Putamen (tissue), 1 donor: ENCODE measurements around the gene RAD51B.

Experiments
- DNase-seq: peaks from one replicate; pipeline ENCODE4 v3.0.0-alpha.2; 2016; ENCODE audit warnings: low spot score

RAD51B gene

DNA sequence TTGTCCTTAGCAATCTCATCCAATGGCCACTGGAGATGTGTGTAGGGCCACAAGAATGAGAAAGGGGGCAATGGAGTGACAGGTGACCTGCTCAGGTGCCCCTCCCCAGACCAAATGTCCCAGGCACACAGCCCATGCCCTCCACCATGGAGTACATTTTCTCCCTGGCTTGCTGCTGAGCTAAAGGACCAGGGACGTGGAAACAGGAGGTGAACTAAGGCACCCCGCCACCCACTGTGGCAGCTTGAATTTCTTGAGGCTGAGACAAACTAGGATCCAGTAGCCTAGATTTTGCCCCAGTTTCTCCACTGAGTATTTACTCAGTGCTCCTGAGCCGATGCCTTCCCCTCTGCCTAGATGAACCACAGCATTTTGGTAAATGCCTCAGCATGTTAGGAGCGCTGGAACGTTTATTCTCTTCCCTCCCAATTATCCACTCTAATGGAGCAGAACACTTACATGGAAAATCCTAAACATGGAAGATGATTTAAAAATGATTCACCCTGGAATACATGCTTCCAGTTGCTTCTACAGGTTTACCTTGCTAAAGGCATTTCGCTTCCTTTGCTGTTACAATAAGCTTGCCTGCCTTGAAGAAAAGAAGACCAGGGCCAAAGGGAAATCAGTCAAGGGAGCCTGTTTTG is 775.3 kb downstream of the RAD51B start:
- DNase-seq = no peak

DNA sequence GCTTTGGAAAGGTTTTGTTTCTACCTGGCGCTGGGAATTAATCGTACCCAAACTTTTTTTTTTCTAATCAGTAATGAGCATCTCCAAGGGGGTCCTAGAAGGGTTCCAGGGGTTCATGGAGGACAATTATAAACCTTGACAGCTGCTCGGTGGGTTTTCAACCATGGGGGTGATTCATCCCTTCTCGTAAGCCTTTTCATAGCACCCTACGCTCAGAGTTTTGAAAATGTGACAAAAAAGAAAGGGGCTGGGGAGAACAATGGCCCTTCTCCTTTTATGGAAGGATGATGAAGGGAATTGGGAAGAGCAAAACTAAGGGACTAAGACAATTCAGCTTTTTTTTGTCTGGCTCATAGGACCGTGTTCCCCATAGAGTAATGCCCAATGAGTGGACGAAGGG is 776.6 kb downstream of the RAD51B start:
- DNase-seq = no peak

DNA sequence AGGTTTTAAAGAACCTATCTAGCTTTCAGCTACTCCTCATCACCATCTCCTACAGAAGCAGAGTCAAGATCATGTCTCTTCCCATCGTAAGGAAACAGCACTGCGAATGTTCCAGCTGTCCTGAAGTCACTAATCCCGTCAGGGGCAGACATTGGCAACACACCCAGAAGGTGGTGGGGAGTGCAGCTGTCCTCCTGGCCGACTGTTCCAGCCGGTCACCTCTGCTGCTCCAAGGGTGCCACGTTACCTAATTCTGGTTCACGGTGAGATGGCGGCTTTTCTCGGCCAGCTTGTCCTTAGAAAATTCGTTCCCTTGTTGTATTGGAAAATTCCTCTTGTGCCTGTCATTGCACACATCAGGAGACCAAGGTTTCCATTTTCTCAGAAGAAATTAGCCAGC is 777.1 kb downstream of the RAD51B start:
- DNase-seq = no peak

DNA sequence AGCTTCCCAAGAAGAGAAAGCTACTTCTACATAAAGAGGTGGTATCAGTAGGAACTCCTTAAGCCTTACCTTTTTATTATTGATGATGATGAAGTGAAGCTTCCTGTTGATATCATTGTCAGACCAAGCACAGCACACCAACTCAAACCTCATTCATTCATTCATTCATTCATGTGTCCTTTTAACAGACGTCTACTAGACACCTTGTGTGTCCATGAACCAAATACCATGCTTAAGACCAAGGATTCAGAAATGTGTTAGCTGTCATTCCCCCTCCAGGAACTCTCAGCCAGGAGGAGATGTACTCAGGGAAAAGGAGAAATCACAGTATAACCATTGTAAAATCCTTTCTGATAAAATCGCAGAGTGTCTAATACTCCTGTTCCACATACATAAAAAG is 778.5 kb downstream of the RAD51B start:
- DNase-seq = no peak

DNA sequence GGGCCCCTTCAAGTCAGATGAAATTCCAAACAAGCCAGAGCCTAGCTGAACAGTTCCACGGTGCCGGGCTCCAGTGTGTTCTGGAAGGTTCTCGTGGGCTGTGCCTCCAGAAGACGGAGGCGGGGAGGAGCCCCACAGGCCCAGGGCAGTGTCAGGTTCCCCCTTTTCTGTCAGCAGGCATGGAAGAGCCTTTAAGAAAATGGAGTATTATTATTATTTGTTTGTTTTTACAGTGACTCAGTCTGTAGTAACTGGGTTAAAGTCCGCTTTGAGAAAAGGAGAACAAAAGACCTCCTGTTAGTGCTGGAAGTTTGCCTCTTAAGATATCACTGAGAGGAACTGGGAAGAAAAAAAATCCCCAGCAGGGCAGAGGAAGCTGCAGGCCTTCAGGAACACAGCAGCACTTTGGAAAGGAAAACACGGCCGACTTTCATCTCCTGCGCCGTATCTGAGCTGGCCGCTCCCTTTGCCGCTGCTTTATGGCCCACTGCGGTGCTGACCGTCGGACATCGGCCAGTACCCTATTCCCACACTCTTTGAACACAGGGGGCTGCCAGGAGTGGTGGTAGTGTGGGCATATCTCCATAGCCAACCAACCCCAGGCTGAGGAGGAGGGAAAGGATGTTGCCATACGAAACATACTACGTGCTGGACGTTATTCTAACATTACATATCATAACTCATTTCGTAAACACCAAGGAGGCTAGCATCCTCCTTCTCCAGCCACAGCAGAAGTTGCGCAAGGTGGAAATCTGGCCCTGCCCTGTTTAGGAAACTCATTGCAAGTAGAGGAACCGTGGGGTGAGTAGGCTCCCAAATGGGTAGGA is 779.3 kb downstream of the RAD51B start:
- peak; percentile 46 for DNase-seq

DNA sequence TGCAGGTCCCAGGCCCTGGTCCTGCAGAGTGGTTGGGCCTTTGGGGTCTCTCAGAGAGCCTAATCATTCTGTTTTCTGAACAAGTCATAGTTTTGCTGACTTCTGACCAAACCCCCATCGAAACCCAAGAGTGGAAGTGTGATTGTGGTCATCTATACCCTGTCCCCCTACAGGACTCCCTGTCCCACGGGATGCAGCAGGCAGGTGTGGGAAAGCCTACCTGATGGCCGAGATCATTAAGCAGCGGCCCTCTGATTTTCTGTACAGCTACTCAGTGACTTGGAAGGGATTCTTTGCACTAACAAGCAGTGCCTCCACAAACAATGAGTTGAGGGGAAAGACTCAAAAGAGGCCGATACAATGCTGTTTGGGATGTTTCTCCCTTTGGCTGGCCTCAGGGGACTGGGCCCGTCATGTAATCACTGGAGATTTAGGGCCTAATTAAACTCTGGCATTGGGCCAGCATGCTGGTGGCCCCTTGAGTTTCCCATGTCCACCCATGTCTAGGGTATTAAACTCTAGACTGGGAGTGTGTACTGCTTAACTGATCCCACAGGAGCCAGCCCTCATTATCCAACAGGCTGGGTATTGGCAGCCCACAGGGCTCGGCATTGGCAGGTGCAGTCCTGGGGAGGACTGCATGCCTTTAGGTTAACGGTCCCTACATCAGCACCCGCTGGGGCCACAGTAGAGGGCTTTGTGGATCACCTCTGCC is 780.5 kb downstream of the RAD51B start:
- DNase-seq = no peak

DNA sequence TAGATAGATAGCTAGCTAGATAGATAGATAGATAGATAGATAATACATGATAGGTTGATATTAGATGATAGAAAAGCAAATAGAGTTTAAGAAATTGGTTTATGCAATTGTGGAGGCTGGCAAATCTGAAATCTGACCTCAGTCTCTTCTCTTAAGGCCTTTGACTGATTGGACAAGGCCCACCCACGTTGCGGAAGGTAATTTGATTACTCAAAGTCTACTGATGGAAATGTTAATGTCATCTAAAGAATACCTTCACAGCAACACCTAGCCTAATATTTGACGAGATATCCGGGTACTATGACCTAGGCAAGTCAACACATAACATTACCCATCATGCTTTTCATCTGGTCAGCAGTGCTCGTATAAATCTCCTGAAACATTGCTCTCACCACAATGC is 782.9 kb downstream of the RAD51B start:
- DNase-seq = no peak

DNA sequence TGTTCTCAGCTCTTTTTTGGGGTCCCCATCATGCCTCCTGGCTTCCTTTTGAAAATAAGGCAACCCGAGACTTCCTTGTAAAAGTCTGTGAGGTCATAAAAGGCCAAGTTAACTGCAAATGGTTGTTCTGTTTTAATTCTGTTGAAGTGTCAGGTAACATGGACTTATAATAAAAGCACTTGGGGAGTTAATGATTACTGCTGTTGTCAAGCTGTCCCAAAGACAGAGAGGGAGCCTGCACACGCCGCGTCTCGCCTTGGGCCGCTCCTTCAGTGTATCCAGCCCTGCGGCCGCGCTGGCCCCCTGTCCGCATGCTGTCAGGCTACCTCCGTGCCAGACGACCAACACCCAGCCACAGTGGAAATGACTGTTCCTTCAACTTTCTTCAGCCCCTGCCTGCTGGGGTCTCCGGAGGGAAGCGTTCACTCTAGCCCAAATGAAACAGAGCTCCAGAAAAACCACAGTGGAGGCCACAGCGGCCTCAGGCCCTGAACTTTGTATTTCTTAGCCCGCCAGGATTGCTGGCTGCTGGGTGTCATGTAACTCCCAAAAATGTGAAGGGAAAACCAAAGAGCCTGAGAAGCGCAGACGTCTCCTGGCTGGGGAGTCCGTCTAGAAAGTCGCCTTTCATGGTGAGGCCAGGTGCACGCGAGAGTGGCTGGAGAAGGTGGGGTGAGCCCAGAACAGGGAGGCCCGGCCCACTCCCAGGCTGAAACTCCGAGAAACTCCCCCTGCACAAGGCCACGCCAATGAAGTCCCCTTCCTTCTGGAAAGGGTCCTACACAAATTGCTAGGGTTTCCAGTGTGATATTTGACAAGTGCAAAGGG is 784.2 kb downstream of the RAD51B start:
- DNase-seq = no peak

DNA sequence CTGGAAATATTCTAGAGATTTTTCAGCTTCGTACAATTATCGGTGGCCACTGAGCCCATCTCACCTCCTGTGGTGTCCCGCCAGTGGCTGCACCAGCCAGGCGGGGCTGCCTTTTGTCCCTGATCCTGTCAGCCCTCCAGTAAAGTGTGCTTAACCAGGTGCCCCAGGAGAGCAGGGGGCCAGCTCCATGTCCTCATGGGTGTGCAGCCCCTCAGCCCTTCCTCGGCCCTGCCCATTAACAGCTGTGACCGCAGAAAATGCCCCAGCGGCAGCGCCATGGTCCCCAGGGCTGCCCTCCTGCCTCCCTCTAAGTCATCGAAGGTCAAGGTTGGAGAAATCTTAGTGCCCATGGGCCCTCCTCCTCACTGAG is 784.8 kb downstream of the RAD51B start:
- no peak for DNase-seq

DNA sequence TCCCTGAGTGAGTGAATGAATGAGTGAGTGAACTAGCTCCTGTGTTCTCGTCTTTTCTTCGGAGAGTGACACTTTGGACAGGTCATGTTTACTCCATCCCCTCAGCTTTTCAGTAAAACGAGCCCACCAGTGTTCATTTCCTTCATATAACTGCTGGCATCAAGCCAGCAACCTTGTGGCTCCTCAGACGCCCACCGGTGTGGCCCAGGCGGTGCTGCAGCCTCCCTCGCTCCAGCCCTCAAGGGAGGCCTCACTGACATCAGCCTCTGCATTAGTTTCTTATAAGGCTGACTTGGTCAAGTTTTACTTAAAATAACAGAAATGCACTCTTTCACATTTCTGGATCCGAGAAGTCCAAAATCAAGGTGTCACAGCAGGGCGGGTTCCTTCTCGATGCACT is 785.2 kb downstream of the RAD51B start:
- no peak for DNase-seq

DNA sequence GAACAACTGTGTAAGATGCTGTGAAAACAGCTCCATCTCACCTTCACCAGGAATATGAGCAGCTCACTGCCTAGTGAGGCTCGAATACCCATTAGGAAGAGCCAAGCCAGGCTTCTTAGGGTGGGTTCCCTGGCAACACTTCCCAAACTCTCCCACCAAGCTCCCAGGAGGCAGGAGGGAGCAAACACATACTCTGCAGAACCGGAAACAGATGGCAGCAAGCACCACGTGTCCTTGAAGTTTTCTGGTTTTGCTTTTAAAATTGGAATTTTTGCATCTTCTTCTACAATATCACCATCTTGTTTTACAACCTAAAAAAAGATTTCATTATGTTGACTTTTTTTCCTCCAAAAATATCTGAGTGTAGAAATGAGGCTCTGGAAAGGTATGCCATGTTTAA is 786.6 kb downstream of the RAD51B start:
- DNase-seq = no peak

DNA sequence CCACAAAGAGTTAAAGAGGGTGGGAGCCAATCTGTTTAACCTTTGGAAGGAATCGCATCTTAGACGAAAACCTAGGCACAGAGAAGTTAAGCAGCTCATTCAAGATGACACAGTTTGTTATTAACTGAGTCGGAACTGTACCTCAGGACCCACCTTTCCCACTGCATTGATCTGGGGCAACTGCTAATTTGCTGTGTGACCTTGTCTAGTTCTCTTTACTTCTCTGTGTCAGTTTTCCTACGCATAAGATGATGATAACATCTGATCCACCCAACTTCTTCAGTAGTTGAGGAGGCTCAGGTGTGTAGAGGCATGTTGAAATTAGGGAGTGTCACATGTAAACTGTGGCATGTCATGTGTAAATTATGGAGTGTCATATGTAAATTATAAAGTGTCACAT is 787.1 kb downstream of the RAD51B start:
- DNase-seq = no peak

DNA sequence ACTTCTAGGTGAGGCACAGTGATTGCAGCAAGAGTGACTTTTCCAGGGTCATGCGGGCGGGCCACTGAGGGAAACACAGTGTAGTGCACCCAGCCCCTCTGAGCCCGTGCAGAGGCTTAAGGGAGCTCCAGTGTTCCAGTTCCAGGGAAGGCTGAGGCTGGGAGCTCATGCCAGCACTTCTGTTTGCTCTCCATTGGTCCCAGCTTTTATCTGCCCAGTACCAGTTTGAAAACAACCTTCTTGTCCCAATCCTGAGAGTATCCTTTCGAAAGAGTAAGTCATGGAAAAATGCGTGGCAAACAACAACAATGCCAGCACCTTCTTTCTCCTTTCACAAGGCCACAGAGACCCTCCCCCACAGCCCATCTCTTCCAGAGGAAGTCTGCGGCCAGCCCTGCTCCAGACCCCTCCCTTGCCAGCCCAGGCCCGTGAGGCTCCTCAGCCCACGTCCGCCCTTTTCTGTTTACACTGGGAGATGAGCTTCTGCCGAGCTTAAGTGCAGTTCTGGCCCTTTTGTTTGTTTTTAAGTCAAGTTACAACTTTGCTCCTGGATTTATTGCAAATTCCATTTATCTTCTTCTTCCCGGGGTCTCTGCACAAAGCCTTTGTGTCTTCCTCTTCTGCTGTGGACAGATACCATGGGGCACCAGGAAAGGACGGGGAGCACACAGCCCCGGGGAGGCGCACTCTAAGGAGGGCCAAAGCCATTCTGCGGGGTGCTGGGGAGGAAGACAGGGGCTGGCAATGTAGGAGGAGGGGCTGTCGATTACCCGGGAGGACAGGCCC is 787.7 kb downstream of the RAD51B start:
- DNase-seq = no peak

DNA sequence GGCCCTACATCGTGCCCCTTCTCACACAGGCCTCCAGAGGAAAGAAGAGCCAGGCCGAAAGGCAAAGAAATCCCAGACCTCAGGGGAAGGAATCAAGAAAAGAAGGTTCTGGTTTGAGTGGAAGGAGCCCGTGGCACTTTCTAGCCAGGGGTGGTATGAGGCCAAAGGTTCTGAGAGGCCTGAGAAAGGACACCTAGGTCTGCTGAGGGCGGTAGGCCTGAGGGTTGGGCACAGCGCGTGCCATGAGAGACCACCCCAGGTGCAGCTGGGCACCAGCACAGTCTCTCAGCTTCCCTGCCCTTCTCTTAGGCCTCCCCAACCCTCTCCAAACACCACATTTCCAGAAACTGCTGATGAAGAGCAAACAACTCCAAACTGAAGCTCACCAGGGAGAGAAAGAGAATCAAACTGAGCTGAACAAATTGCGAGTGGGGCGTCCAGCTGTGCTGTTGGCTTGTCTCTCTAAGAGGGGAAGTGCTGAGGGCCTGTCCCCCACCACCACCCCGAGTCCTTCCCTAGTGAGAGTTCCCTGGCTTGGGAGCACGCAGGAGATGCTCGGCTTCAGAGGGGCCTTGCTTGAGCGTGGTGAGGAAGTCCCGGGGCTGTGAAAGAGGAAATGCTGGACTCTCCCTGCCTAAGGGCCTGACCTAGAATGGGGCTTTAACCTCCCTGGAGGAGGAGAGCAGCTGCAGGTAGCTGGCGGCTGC is 788.4 kb downstream of the RAD51B start:
- DNase-seq = peak; percentile 55

DNA sequence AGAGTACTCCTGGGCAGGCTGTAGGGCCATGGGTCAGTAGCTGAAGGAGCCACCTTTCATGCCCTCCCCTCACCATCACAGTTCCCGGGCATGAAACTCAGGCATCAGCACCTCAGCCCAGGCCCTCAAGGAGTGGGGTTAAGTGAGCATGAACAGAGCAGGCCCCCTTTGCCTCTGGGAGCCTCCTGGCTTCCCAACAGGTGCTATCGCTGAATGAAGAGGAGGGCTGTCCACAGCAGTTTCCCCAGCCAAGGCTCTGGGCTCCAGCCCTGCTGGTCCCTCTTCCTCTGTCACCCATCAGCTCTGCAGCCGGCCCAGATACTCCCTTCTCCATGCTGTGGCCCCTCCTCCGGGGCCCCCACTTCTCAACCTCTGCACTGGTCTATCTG is 789.0 kb downstream of the RAD51B start:
- DNase-seq = no peak

DNA sequence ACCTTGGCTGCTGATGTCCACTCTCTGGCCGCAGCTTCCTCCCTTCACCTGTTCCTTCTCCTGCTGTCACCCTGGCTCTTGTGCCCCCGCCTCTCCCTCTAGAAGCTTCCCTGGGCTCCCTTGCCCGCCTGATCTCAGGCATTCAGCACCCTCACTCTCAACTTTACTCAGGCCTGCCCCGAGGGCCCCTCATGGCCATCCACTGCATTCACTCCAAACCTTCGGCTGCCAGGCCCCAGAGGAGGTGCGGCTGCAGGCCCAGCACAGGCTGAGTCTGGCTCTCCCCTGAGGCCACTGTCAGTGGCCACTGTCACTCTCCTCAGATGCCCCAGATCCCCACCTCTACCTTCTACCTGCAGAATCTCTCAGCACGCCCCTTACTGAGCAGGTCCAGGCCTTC is 789.4 kb downstream of the RAD51B start:
- no peak for DNase-seq

DNA sequence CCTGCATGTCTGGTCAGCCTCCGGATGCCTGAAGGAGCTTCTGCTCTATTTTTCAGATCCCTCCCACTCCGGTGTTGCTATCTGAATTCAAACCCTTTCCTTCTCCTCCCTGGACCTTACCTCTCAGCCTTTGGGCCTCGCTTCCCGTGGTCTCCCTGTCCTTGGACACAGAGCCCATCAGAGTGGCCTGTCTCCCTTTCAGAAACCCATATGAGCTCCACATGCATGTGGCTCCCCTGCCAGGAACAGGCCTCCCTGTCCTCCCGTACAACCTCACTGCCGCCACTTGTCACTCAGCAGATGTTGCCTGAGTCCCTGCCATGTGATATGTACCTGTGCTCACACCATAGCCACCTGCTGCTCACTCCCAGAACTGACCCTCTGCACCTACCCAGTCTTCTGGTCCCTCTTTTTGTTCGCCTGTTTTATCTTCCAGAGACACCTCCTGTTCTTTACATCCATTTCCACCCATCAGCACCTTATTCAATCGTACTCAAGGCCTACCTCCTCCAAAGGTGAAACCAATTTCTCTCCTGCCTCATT is 790.7 kb downstream of the RAD51B start:
- no peak for DNase-seq

DNA sequence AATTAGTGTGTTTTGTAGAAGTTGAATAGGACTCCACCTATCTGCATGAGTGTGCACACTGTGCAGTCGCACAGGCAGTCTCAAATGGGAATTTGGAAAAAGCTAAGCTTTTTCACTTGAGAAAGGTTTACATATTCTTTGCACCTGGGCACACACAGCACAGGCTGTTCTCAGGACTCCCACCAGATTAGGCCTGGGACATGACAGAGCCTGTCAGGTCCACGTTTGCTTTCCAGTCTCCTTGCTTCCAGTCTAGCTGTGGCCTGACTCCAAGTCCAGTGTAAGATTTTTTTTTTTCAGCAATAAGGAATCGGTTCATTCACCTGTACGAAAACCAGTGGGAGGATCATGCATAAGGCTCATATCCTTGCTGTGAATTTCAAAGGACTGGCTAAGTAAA is 792.0 kb downstream of the RAD51B start:
- no peak for DNase-seq

DNA sequence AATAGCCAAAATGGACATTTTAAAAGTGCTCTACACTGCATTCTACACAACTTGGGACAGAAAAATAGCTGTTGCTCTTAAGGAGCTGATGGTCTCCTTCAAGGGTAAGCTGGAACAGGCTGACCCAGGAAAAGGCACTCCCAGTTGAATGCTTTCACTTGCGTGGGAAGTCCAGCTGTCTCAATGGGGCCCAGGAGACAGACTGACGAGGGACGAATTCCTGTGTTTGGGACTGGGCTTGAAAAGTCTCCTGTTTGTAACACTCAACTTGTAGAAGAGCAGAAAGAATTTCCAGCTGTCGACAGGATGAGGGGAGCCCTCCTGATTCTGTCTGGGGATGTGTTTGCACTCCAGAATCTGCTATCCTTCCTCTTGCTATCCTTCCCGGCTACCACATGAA is 792.5 kb downstream of the RAD51B start:
- DNase-seq = no peak

DNA sequence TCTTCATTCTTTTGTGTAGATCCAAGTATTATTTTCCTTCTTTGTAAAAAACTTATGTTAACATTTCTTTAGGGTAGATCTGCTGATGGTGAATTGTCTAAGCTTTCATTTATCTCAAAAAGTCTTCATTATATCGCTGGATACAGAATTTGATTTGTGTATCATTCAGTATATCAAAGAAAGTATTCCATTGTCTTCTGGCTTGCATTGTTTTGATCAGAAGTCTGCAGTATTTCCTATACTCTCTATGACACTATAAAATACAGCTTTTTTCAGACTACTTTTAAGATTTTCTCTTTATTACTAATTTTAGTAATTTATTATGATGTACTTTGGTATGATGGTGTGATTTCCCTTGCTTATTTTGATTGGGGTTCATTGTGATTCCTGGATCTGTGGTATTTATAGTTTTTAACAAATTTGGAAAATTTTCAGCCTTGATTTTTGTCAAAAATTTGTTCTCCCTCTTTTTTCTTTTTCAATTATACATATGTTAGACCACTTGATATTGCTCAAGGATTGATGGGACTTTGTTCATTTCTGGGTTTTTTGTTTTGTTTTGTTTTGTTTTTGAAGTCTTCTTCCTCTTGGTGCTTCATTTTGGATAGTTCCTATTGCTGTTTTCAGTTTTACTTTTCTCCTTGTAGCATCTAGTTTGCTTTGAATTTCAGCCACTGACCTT is 796.8 kb downstream of the RAD51B start:
- no peak for DNase-seq
